ENCODE measurements around the gene WEE1.

The WEE1 gene

GRCh38 chr11:9625728-9626127, 52.3 kb downstream of the WEE1 start:
- no peak for DNase-seq

DNA sequence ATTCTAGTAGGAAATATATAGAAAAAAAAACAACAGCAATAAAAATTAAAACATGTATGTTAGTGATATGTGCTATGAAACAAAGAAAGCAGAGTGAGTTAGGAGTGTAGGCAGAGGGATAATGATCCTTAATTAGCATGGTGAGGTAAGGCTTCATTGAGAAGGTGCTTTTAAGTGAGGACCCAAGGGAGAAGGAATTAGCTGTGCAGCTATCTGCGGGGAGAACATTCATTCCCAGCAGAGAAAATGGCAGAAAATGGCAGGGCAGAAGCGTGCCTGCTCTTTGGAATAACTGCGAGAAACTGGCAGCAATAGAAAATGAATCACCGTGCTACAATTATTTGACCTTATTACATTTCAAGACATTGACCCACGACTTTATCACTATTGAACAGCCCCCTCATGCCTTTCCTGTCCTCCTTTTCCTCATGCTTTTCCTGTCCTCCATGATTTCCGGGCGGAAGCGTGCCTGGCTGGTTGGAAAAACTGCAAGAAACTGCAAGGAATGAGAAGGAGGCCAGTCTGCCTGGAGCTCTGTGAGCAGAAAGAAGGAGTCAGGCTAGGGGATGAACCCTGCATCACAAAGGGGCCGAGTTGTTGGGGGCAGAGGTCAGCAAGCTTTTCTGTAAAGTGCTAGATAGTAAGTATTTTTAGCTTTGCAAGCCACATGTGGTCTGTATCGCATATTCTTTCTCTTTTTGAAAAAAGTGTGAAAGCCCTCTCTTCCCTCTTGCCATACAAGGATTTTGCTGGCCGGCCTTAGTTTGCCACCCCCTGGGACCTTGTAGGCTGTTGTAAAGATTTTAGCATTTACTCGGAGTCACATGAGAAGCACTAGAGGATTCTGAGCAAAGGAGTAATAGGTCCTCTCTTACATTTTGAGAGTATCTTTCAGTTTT, 53.3 kb downstream of the WEE1 start:
- no peak for DNase-seq

DNA sequence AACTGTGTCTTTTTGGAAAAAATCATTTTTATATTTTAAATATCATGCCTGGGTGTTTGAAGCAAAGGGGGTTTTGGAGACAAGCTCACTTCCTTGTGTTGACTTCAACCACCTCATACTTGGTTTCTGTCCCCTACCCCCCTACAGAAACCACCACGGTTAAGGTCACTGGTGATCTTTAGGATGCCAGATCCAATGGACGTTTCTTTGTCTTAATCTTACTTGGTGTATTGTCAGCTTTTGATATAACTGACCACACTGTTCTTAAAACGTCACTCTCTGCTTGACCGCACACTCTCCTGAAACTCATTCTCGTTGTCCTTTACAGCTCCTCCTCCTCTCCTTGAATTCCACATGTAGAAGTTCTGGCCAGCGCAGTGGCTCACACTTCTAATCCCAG, 55.6 kb downstream of the WEE1 start:
- no peak for DNase-seq

GRCh38 chr11:9633679-9634078, 60.2 kb downstream of the WEE1 start:
- DNase-seq, result no peak

DNA sequence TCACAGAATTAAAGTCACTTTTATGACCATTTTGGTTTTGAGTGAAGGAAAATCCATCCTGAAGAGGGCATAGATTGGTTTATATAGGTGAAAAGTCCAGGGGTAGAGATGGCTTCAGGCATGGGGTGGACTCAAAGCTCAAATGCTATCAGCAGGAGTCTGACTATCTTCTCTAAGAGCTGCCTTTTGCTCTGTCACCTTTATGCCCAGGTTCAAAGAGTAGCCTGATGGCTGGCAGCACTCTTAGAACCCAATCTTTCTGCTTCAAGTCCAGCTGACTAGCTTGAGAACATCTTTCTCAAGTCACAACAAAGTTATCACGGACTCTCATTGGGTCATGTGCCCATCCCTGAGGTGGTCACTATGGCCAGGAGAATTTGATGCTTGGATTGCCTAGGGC, 63.2 kb downstream of the WEE1 start:
- DNase-seq, result no peak

GRCh38 chr11:9639099-9639498, 65.6 kb downstream of the WEE1 start:
- DNase-seq, result no peak

Measured in stimulated activated CD4-positive, alpha-beta T cell treated with anti-CD3 and anti-CD28 coated beads, Interleukin-15, amount 100 ng/mL, for 24 hours (primary cell).